Measurements from ENCODE around the gene DGCR2.
"Not testable (repeated sequence)": the region's sequence is repeated elsewhere in the genome, so short reads cannot be mapped to it uniquely, and the experiment has no call there.

GRCh38 chr22:19030226-19030888 lies 91.9 kb downstream of the DGCR2 start:
- TF ChIP-seq, protein P1, sequence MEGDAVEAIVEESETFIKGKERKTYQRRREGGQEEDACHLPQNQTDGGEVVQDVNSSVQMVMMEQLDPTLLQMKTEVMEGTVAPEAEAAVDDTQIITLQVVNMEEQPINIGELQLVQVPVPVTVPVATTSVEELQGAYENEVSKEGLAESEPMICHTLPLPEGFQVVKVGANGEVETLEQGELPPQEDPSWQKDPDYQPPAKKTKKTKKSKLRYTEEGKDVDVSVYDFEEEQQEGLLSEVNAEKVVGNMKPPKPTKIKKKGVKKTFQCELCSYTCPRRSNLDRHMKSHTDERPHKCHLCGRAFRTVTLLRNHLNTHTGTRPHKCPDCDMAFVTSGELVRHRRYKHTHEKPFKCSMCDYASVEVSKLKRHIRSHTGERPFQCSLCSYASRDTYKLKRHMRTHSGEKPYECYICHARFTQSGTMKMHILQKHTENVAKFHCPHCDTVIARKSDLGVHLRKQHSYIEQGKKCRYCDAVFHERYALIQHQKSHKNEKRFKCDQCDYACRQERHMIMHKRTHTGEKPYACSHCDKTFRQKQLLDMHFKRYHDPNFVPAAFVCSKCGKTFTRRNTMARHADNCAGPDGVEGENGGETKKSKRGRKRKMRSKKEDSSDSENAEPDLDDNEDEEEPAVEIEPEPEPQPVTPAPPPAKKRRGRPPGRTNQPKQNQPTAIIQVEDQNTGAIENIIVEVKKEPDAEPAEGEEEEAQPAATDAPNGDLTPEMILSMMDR (IDR thresholded peaks at IDR 0.05; ENCODE audit: insufficient read depth, low read length): not testable (repeated sequence)
- TF ChIP-seq POLR2AphosphoS5 (IDR thresholded peaks at IDR 0.05; ENCODE audit: low read depth): not testable (repeated sequence)

All from HL-60 (cell line).